ENCODE data around the gene LRFN3.
"Not testable (repeated sequence)": the region's sequence is repeated elsewhere in the genome, so short reads cannot be mapped to it uniquely, and the experiment has no call there.

LRFN3 gene, protein sequence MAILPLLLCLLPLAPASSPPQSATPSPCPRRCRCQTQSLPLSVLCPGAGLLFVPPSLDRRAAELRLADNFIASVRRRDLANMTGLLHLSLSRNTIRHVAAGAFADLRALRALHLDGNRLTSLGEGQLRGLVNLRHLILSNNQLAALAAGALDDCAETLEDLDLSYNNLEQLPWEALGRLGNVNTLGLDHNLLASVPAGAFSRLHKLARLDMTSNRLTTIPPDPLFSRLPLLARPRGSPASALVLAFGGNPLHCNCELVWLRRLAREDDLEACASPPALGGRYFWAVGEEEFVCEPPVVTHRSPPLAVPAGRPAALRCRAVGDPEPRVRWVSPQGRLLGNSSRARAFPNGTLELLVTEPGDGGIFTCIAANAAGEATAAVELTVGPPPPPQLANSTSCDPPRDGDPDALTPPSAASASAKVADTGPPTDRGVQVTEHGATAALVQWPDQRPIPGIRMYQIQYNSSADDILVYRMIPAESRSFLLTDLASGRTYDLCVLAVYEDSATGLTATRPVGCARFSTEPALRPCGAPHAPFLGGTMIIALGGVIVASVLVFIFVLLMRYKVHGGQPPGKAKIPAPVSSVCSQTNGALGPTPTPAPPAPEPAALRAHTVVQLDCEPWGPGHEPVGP

DNA sequence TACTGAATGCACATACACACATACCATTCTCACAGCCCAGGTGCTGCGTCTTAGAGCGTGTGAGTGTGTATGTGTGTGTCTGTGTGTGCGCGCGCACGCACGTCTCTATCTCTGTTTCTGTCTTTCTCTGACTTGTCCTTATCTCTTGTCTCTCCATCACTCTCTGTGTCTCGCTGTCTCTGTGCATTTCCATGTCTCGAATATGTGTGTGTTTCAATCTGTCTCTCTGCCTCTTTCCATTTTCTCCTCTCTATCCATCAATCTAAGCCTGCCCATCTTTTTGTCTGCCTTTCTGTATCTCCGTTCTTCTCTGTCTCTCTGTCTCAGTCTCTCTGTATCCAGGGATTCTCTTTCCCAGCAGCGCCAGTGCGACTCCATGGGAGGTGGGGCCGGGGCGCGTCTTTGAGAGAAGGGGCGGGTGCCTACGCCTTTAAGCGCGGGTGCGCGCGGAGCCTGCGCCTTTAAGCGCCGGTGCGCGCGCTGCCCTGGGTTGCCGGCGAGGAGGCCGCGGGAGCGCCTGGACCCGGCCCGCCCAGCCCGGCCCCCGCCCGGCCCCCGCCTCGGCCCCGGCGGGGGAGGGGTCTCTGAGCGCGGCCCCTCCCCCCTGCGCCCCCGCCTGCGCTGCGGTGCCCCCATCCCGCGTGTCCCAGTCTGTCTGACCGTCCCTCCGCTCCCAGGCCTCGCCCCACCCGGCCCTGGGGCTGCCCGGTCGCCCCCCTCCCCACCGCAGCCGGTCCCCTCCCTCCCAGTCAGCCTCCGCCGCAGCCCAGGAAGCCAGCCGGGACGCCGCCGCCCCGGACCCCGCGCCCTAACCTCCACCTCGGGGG, at the start of gene LRFN3:
LRFN3 (plus strand) TSS at position 464 of the 827 bp plus-strand sequence. CDS start 3,052 bp downstream, outside the sequence.
- DNase-seq (ENCODE audit: low read depth) = peak; percentile 66

DNA sequence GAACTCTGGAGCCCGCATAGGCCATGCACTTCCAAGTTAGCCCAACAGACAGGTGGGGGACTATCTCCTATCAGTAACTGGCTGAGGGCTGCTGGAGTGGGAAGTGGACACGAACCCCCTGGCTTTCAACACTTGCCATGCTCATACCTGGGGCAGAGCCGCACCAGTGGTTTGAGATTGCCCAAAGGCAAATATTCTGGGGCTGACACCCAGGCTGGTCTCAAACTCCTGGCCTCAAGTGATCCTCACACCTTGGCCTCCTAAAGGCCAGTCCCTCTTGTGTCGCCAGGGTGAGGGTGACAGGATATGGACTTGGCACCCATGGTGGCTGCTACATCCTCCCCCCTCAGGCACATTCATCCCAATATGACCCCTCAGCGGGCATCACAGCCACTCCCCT, 49.0 kb upstream of the LRFN3 start:
- no peak for DNase-seq (ENCODE audit: low read depth)

DNA sequence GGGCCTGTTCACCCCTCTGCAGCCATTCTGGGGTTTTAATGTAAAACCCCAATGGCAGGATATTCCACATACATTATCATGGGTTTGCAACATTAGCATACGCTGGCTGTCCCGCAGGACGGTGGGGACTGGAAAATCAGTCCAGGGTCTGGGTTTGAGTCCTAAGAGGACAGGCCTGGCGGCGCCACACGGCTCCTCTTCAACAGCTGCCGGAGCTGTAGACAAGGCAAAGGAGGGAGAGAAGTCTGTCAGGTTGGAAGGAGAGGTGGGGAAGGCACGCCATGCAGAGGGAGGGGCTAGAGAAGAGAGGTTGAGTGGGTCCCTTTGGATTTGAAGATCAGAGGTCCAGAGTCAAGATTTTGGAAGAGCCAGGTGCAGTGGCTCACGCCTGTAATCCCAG, 47.8 kb upstream of the LRFN3 start:
- DNase-seq (ENCODE audit: low read depth) = no peak

DNA sequence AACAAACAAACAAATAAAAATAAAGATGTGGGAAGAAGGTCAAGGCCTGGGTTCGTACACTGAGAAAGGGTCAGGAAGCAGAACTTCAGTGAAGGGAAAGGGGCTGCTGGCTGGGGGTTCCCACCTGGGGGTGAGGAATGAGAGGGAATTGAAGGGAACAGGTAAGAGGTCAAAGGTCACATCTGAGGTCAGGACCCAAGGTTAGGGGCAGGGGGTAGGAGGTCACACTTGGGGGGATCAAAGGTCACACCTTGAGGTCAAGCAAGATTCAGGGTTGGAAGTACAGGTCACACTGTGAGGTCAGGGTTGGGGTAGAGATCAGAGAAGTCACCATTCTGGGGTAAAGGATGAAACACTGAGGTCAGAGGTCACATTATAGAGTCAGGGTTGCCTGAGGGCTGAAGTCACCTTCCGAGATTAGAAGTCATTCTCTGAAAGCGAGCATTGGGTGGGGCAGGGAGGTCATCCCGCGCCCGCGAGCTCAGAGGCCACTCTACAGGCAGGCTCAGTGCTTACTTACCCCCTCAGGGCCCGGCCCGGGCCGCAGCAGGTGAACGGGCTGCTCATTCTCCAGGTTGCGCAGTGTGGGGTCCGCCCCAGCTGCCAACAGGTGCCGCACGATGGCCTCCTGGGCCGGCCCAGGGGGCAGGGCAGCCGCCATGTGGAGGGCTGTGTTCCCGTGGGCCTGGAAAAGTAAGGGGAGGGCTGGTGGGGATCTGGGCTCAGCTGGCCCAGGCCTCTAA, 46.6 kb upstream of the LRFN3 start:
- DNase-seq (ENCODE audit: low read depth) = no peak

DNA sequence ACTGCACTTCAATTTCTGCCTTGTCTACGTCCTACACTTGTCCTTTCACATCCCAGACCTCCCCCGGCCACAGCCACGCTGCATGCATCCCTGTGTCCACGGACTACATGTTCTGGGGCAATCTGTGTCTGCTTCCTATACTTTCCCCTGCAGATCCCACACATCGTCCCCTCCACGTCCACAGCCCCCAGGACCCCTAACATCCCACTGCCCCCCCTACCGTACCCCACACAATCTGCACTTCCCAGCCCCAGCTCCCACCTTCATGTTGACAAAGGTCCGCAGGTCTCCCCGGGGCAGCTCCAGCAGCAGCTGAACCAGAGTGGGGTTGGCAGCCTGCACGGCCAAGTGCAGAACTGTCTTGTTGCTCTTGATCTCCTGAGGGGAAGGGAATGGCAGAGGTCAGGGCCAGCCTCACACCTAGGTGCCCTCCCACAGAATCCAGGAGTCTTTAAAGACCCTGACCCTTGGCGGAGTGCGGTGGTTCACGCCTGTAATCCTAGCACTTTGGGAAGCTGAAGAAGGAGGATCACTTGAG, 46.0 kb upstream of the LRFN3 start:
- DNase-seq (ENCODE audit: low read depth) = no peak

DNA sequence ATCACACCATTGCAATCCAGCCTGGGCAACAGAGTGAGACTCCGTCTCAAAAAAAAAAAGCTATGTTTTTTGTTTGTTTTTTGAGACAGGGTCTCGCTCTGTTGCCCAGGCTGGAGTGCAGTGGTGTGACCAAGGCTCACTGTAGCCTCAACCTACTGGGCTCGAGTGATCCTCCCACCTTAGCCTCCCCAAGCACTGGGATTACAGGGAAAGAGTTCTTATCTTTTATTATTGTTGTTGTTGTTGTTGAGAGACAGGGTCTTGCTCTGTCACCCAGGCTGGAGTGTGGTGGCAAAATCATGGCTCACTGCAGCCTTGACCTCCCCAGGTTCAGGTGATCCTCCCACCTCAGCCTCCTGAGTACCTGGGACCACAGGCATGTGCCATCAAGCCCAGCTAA, 44.4 kb upstream of the LRFN3 start:
- DNase-seq (ENCODE audit: low read depth) = not testable (repeated sequence)

DNA sequence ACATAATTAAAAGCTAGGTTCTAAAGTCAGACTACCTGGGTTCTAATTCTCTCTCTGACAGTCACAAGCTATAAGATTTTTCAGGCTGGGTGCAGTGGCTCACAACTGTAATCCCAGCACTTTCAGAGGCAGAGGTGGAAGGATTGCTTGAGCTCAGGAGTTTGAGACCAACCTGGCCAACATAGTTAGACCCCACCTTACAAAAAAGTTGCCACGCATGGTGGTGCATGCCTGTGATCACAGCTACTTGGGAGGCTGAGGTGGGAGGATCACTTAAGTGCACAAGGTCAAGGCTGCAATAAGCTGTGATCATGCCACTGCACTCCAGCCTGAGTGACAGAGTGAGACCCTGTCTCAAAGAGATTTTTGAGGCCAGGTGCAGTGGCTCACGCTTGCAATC, 41.8 kb upstream of the LRFN3 start:
- no peak for DNase-seq (ENCODE audit: low read depth)

DNA sequence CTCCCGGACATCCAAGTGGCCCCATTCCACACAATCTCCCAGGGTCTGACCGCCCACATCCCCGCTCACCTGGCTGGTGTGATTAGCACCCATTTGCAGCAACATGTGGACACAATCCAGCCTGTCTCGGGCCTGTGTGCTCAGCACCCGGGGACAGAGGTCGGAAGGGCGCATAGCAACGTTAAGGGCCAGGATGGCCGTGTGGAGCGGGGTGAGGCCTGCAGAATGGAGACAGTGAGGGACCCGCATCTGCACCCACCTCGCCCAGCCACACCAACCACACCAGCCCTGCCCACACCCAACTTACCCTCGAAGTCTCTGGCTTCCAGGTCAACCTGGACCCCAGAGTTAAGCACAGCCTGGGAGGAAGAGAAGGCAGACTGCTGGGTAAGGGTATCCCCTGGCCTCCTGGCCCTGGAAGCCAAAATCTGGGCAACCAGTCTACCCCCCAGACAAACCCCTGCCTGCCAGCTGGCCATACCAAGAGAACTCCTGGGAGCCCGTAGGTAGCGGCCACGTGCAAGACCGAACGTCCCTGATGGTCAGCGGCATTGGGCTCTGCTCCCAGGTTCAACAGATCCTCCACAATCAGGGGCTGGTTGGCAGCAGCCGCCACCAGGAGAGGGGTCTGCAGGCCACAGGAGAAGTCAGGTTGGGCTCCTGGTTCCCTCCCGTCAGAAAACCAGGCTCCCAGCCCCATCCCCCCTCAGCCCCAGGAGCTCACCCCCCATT, 40.1 kb upstream of the LRFN3 start:
- DNase-seq (ENCODE audit: low read depth) = no peak

DNA sequence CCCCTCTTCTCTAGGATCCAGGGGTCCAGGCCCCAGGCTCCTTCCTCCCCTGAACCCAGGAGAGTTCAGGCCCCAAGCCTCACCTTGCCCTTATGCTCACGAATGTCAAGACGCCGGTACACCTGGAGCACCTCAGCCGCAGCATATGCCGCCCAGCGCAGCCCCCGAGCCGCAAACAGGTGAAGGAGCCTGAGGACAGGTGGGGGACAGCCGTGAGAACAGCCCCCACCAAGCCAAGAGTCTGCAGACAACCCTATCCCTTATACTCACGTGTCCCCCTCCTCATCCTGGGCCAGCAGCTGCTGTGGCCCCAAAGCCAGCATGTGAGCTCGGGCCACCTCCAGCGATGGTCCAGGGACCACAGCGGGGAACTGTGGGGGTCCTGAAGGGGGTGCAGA, 39.5 kb upstream of the LRFN3 start:
- DNase-seq (ENCODE audit: low read depth) = no peak

DNA sequence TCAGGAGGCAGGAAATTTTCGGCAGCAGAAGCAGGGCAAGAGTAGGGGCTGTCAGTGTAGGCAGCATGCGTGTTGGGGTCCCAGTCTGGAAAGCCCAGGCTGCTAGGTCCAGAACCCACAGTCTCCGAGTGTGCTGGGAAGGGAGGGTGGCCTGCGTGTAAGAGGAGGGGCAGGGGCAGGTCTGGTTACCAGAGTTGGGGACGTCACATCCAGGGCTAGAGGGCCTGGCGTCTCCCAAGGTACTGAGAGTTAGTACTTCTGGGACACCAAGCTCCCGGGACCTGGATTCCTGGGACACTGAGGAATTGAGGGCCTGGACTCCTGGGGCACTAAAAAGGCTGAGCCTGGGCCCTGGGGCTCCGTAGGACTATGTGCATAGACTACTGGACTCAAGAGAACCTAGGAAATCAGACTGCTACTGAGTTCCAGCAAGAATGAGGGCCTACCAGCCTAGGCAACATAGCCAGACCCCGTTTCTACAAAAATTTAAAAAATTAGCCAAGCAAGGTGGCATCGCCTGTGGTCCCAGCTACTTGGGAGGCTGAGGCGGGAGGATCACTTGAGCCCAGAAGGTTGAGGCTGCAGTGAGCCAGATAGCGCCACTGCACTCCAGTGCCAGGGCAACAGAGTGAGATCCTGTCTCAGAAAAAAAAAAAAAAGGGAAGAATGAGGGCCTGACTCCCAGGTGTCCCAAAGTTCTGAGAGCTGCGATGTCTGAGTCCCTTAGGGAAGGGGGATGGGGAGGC, 38.3 kb upstream of the LRFN3 start:
- DNase-seq (ENCODE audit: low read depth) = no peak

DNA sequence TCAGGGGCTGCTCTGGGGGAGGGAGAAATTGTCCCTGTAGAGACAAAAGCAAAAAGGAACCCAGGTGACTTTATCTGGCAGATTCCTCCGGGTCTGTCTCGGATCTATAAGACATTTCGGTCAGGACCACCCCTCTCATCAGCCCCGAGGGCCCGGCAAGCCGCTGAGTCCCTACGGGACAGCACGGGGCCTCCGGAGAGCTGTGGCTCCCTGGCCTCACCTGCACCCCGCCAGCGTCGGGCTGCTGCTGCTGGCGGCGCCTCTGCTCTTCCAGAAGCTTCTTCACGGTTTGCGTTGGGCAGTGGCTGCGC, 37.7 kb upstream of the LRFN3 start:
- no peak for DNase-seq (ENCODE audit: low read depth)

DNA sequence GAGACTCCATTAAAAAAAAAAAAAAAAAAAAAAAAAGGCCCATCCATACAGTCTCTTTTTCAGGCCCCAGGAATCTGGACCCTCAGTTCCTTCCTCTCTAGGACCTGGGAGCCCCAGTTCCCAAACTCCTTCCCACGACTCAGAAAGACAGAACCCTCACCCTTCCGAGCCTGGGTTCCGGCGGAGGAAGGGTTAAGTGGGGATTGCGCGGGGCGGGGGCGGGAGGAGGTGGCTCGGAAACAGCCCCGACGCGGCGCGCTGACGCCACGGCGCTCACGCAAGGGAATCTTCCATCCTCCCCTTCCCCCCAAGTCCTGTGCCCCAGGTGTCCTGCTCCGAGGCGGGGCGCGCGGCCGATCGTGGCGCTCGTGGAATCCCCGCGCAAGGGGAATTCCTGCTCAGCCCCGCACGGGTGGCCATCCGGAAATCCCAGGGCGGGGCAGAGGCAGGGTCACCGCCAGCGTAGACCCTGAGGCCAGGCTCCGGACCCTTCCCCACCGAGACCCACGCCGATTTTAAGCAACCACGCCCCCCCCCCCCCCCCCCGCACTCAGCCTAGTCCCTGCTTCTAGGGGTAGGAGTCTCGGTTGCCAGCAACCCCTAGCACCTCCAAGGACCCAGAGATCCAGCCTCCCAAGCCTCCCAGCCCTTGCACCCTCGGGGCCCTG, 36.5 kb upstream of the LRFN3 start:
- peak; percentile 79 for DNase-seq (ENCODE audit: low read depth)

DNA sequence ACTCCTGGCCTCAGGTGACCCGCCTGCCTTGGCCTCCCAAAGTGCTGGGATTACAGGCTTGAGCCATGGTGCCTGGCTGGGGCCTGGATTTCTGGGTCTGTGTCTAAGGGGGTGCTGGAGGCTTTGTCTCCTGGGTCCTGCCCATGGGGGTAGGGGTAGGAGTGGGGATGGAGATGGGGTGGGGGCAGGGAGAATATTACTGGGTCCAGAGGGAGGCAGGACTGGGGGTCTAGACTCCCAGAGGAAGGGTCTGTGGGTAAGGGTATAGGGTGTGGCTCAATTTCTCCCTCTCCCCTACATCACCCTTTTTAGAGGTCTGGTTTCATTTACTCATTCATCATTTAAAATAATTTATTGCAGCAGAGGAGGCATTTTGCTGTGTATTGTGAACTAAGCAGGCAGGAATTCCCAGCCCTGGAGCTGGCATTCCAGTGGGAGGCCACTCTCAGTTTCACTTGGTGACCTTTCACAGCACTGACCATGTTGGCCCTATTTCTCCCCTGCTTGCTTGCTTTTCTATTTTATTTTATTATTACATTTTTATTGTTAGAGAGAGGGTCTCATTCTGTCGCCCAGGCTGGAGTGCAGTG, 35.0 kb upstream of the LRFN3 start:
- DNase-seq (ENCODE audit: low read depth) = peak; percentile 57

DNA sequence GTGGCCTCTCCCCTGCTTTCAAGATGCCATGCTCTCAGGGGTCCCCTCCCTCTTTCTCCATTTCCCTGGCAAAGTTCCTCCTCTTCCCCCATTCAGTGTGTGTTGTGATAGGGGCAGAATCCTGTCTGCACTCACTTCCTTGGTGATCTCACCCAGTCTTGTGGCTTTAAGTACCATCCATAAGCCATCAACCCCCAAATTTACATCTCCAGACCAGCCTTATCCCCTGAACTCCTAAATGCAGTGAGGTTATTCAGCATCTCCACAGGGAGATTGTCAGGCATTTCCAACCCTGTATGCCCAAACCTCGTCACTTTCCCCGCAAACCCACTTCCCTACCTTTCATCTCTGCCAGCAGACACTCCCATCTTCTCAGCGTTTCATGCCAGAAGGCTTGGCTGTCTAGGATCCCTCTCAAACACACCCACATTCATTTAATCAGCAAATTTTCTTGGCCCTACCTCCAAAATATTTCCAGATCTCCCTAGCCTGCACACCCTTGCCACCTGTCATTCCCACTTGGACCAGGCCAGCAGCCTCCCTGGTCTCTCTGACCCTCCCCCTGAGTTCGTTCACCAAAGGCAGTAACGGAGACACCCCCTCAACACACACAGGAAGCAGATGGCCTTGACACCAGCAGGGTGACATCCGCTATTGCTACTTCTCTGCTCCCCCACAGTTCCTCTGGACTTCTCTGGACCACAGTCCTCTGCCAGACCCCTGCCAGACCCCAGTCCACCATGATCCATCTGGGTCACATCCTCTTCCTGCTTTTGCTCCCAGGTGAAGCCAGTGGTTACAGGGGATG, 34.1 kb upstream of the LRFN3 start, which contains the start of gene HCST:
HCST (plus strand) TSS at position 676 of the 808 bp plus-strand sequence; CDS start at position 741, 65 bp downstream.
- peak; percentile 16 for DNase-seq (ENCODE audit: low read depth)

DNA sequence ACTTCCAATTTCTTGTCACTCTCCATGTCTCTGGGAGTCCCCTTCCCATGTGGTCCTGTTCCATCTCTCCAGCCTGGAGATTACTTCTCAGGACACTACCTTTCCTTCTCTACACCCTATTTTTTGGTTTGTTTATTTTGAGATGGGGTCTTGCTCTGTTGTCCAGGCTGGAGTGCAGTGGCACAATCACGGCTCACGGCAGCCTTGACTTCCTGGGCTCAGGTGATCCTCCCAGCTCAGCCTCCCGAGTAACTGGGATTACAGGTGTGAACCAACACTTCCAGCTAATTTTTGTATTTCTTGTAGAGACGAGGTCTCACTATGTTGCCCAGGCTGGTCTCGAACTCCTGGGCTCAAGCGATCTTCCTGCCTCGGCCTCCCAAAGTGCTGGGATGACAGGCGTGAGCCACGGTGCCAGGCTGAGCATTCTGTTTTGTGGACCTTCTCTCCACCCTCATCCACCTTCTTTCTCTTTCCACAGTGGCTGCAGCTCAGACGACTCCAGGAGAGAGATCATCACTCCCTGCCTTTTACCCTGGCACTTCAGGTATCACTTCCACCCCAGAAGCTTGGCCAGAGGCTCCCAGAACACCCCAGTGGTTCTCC, 33.2 kb upstream of the LRFN3 start:
- no peak for DNase-seq (ENCODE audit: low read depth)

DNA sequence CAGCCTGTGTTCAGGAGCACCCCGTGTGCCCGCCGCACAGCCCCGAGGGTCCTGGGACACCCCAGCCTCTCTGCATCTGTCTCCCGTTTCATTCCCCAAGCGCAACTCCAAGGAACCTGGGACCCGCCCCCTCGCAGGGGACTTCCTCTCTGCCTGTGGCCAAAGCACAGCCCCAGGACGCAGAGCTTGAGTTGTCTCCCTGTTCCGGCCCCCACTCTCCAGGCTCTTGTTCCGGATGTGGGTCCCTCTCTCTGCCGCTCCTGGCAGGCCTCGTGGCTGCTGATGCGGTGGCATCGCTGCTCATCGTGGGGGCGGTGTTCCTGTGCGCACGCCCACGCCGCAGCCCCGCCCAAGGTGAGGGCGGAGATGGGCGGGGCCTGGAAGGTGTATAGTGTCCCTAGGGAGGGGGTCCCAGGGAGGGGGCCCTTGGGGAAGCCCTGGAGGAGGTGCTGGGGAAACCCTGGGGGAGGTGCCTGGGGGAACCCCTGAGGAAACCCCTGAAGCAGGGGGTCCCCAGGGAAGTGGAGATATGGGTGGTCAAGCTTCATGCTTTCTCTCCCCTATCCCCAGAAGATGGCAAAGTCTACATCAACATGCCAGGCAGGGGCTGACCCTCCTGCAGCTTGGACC, 32.5 kb upstream of the LRFN3 start:
- peak; percentile 35 for DNase-seq (ENCODE audit: low read depth)

DNA sequence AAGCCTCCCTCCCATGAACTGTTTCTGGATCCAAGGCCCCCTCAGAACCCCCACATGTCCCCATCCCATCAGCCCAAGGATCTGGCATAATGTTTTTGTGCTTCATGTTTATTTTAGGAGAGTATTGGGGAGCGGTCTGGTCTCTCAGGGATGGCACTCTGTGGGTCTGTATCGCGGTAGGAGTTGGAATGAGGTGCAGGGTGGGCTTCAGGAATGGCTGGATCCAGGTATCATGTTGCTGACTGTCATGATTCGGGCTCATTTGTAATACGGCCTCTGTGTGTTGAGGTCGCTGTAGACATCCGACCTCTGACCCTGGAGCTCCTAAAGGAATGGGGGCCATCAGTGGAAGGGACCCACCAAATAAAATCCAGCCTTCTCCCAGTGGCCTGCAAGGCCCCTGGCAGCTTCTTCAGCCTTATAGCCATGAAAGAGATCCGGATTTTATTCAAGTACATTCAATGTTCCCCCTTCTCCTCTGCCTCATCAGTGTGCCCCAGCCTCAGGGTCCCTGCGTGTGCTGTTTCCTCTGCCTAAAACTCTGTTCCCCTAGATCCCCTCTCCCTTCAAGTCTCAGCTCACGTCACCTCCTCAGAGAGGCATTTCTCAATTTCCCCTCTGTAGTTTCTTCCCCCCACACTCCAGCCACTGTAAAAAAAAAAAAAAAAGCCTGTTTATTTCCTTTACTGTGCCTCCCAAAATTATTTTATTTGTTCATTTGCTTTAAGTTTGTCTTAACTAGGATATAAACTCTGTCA, 31.7 kb upstream of the LRFN3 start:
- DNase-seq (ENCODE audit: low read depth) = no peak

Data from amniotic epithelial cell (primary cell).